ENCODE data around the gene SLC22A2. TPM values are rescaled to one million over a fixed set of nuclear protein-coding genes. Genes with fewer than 3 reads are reported as not detected.

SLC22A2 gene
- total and polyA plus RNA-seq, 10 of the 15 experiments (the other 5 are each of a cell fraction or from before 2014, with no cell fraction given), result 0.12 TPM; not detected in 9

- in situ Hi-C loops (cut with MboI), result no loop called here
- ChIA-PET CTCF (no interaction called here), RAD21 (ENCODE audit: unreplicated experiment) (no interaction called here), SMC1A (ENCODE audit: uncharacterized antibody, unreplicated experiment) (interaction anchor here (0.6 kb wide), 1 partner anchor 91 kb away, joined by 3 read pairs; no protein-coding TSS in a partner anchor), POLR2A (no interaction called here)
- ATAC-seq, result no peak
- H3K4me1 ChIP-seq (ENCODE audit: control insufficient read depth, insufficient read depth, low read length), result no peaks in the 10 kb centered on the region
- no peaks in the 10 kb centered on the region for H4K20me1 ChIP-seq (ENCODE audit: control insufficient read depth, insufficient read depth)
- no peak overlapping the region for H3K4me3 ChIP-seq
- FAIRE-seq, result no peak
- H3K36me3 ChIP-seq (ENCODE audit: control insufficient read depth in 2 of 2, insufficient read depth in 2 of 2, low read length in 1 of 2), result no peaks in the 10 kb centered on the region
- no peaks in the 10 kb centered on the region for H3K27me3 ChIP-seq (replicated peaks in 1 of 2; ENCODE audit: control insufficient read depth in 2 of 2, insufficient read depth in 2 of 2, low read length in 1 of 2)
- no peak for TF ChIP-seq TBL1XR1 (IDR thresholded peaks at IDR 0.05; ENCODE audit: low read depth, low read length)
- TF ChIP-seq, protein P1, sequence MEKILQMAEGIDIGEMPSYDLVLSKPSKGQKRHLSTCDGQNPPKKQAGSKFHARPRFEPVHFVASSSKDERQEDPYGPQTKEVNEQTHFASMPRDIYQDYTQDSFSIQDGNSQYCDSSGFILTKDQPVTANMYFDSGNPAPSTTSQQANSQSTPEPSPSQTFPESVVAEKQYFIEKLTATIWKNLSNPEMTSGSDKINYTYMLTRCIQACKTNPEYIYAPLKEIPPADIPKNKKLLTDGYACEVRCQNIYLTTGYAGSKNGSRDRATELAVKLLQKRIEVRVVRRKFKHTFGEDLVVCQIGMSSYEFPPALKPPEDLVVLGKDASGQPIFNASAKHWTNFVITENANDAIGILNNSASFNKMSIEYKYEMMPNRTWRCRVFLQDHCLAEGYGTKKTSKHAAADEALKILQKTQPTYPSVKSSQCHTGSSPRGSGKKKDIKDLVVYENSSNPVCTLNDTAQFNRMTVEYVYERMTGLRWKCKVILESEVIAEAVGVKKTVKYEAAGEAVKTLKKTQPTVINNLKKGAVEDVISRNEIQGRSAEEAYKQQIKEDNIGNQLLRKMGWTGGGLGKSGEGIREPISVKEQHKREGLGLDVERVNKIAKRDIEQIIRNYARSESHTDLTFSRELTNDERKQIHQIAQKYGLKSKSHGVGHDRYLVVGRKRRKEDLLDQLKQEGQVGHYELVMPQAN (conservative IDR thresholded peaks at IDR 0.05), result no peak
- TF ChIP-seq ZNF207 (IDR thresholded peaks at IDR 0.05; ENCODE audit: borderline replicate concordance), result no peak
- TF ChIP-seq STAT3 (IDR thresholded peaks at IDR 0.05; ENCODE audit: low read depth, low read length), result no peak
- TF ChIP-seq MEF2A (IDR thresholded peaks at IDR 0.05; ENCODE audit: insufficient read depth, low read depth, low read length), result no peak
- TF ChIP-seq EZH2 (IDR thresholded peaks at IDR 0.05; ENCODE audit: borderline replicate concordance, control insufficient read depth, low read depth, low read length), result no peak
- TF ChIP-seq KLF5 (IDR thresholded peaks at IDR 0.05; ENCODE audit: partially characterized antibody), result no peak
- TF ChIP-seq NBN (IDR thresholded peaks at IDR 0.05), result no peak
- TF ChIP-seq CHD1 (IDR thresholded peaks at IDR 0.05; ENCODE audit: low read depth, low read length), result no peak
- TF ChIP-seq CBFB (IDR thresholded peaks at IDR 0.05; ENCODE audit: low read depth), result no peak
- TF ChIP-seq BCL3 (IDR thresholded peaks at IDR 0.05; ENCODE audit: borderline replicate concordance, insufficient read depth, low read depth, low read length, poor library complexity, severe bottlenecking), result no peak
- no peak for TF ChIP-seq GATAD2B (conservative IDR thresholded peaks at IDR 0.05; ENCODE audit: low read depth)
- no peak for TF ChIP-seq NFYB (IDR thresholded peaks at IDR 0.05; ENCODE audit: insufficient read depth, low read depth, low read length)
- no peak for DNase-seq (ENCODE audit: low read depth, low spot score)
- no TSS peak for BruUV-seq (replicated peaks)
- intact Hi-C loops (cut with micrococcal nuclease; ENCODE audit: unreplicated experiment), result no loop called here
- no peaks in the 10 kb centered on the region for H3K79me2 ChIP-seq (ENCODE audit: control insufficient read depth, insufficient read depth, low read length)
- no peak overlapping the region for H2AFZ ChIP-seq (ENCODE audit: control insufficient read depth, low read depth, low read length)
- H3K27ac ChIP-seq (ENCODE audit: control insufficient read depth, insufficient read depth), result no peak overlapping the region
- no peak overlapping the region for H3K4me2 ChIP-seq (ENCODE audit: control insufficient read depth, insufficient read depth)
- H3K9ac ChIP-seq (ENCODE audit: control insufficient read depth, insufficient read depth, low read length), result no peak overlapping the region
- H3K9me3 ChIP-seq (replicated peaks; ENCODE audit: control insufficient read depth, insufficient read depth, low read length), result no peaks in the 10 kb centered on the region
- 7% methylated on average over 4 of the region's 4 CpGs for WGBS (ENCODE audit: insufficient coverage, insufficient replicate concordance, low lambda C conversion rate, missing lambda C conversion rate)
Measured at GRCh38 chr6:160301339-160301738, 42.7 kb upstream of the SLC22A2 start.

All from GM12878 (cell line).